ENCODE measurements around the gene FAF2.
"Not testable (repeated sequence)": the region's sequence is repeated elsewhere in the genome, so short reads cannot be mapped to it uniquely, and the experiment has no call there.

The FAF2 gene

GRCh38 chr5:176420086-176420485 lies 28.1 kb upstream of the FAF2 start:
- DNase-seq = no peak

GRCh38 chr5:176420972-176421544 lies 27.1 kb upstream of the FAF2 start:
- DNase-seq = no peak

- no peak for DNase-seq
These were observed 24.0 kb upstream of the FAF2 start for GRCh38 chr5:176424181-176424580.

- DNase-seq = no peak
These were observed 23.0 kb upstream of the FAF2 start for GRCh38 chr5:176425138-176425537.

- no peak for DNase-seq
These were observed 22.4 kb upstream of the FAF2 start for GRCh38 chr5:176425791-176426190.

GRCh38 chr5:176426876-176427275 lies 21.3 kb upstream of the FAF2 start:
- DNase-seq = no peak

- DNase-seq = no peak
These were observed 20.2 kb upstream of the FAF2 start for GRCh38 chr5:176427971-176428370.

GRCh38 chr5:176429972-176430371 lies 18.2 kb upstream of the FAF2 start:
- no peak for DNase-seq

GRCh38 chr5:176432707-176433106 lies 15.5 kb upstream of the FAF2 start:
- DNase-seq = no peak

GRCh38 chr5:176436656-176437055 lies 11.5 kb upstream of the FAF2 start:
- no peak for DNase-seq

GRCh38 chr5:176438959-176439757 lies 9.0 kb upstream of the FAF2 start:
- no peak for DNase-seq

- no peak for DNase-seq
These were observed 7.1 kb upstream of the FAF2 start for GRCh38 chr5:176440927-176441706.

GRCh38 chr5:176441921-176442323 lies 6.3 kb upstream of the FAF2 start:
- no peak for DNase-seq

- not testable (repeated sequence) for DNase-seq
These were observed 5.3 kb upstream of the FAF2 start for GRCh38 chr5:176442911-176443310.

GRCh38 chr5:176444742-176445141 lies 3.4 kb upstream of the FAF2 start:
- no peak for DNase-seq

- DNase-seq = no peak
These were observed 2.0 kb upstream of the FAF2 start for GRCh38 chr5:176446028-176446665.

- DNase-seq = peak; percentile 40
These were observed 1.1 kb upstream of the FAF2 start for GRCh38 chr5:176446884-176447590.

GRCh38 chr5:176447591-176447977 lies 601 bp upstream of the FAF2 start:
- DNase-seq = no peak

- DNase-seq = no peak
These were observed 1.9 kb downstream of the FAF2 start for GRCh38 chr5:176450077-176450476.

- DNase-seq = no peak
These were observed 6.7 kb downstream of the FAF2 start for GRCh38 chr5:176454724-176455394.

GRCh38 chr5:176458904-176459561 lies 10.8 kb downstream of the FAF2 start:
- DNase-seq = no peak

- DNase-seq = no peak
These were observed 13.2 kb downstream of the FAF2 start for GRCh38 chr5:176461349-176461748.

Data from activated CD4-positive, alpha-beta T cell treated with anti-CD3 and anti-CD28 coated beads for 48 hours (primary cell).